HepG2 (cell line): ENCODE results near the gene IMPDH2. TPM values are rescaled to one million over a fixed set of nuclear protein-coding genes. Genes with fewer than 3 reads are reported as not detected.
A peak's percentile ranks its signal among the peaks of the same experiment; 100 is the strongest.

Experiments
- ATAC-seq: fragments of 200-7000 bp; cut with Tn5 transposase; 3 replicates; pipeline ENCODE4 v1.9.1; 2020; ENCODE audit warnings: mild to moderate bottlenecking, moderate library complexity
- BruUV-seq: library from RNA; stranded (reverse); fragments of 400-500 nt; replicated peaks from 2 replicates; lab custom pipeline; 2021; lab: Mats Ljungman, UMichigan
- CTCF ChIA-PET: fragments of 300-600 bp; formaldehyde crosslinking; extraction: SDS; loops from one replicate; lab custom pipeline; 2021; ENCODE audit warnings: low total read pairs, inconsistent platforms, low intra/inter-chr PET ratio; lab: Yijun Ruan, JAX
- POLR2A ChIA-PET: fragments of 350-600 bp; sonication (Branson Sonifier 250); formaldehyde crosslinking; loops from one replicate; lab custom pipeline; 2020; ENCODE audit warnings: antibody characterized with exemption, inconsistent platforms; lab: Yijun Ruan, JAX
- DNase-seq: peaks from one replicate; pipeline ENCODE4 v3.0.0-alpha.2; 2015; ENCODE audit warnings: low spot score
- FAIRE-seq: peaks from 3 replicates; lab custom pipeline; 2011; peaks lifted over from hg19 to GRCh38; lab: Jason Lieb, UNC
- H2AFZ ChIP-seq: one replicate; pipeline ENCODE4 v1.6.1; 2011; ENCODE audit warnings: low read length, inconsistent platforms
- H3K27ac ChIP-seq: fragments of 300-600 bp; 3 replicates; pipeline ENCODE4 v1.8.0; 2011; ENCODE audit warnings: mixed run types, mild to moderate bottlenecking, mixed read lengths, low read length, inconsistent platforms; ENCODE audit not compliant: insufficient read depth; ENCODE audit errors: extremely low read length
- H3K27me3 ChIP-seq, 2 experiments: fragments of 200-600 bp in 1 of 2; 2 replicates in 1 of 2; 3 replicates in 1 of 2; pipeline versions ENCODE4 v1.6.0 to v1.8.0; 2011; ENCODE audit warnings: low read length in 2 of 2, mild to moderate bottlenecking in 2 of 2, moderate library complexity in 2 of 2, inconsistent platforms in 1 of 2; ENCODE audit not compliant: insufficient read depth in 2 of 2, control insufficient read depth in 1 of 2
- H3K36me3 ChIP-seq, 2 experiments: fragments of 200-600 bp in 1 of 2; replicated peaks in 1 of 2; 2 replicates in 1 of 2; 3 replicates in 1 of 2; pipeline versions ENCODE4 v1.5.1 to v1.8.0; 2011; ENCODE audit warnings: low read length in 2 of 2, inconsistent platforms in 1 of 2; ENCODE audit not compliant: insufficient read depth in 2 of 2, control insufficient read depth in 1 of 2
- H3K4me1 ChIP-seq: 2 replicates; pipeline ENCODE4 v1.5.1; 2012; ENCODE audit warnings: low read length, inconsistent platforms; ENCODE audit not compliant: insufficient read depth
- H3K4me2 ChIP-seq: 2 replicates; pipeline ENCODE4 v1.6.0; 2011; ENCODE audit warnings: low read depth, low read length, inconsistent platforms
- H3K4me3 ChIP-seq, 3 experiments: fragments of 200-600 bp in 1 of 3; sonication (generic), shearing (Covaris generic) in 1 of 3; replicated peaks in 1 of 3; 2 replicates each; pipeline ENCODE4 v1.5.1; 2011 to 2016; ENCODE audit warnings: low read length in 3 of 3, inconsistent platforms in 2 of 3, low read depth in 2 of 3, mild to moderate bottlenecking in 2 of 3, control low read depth in 1 of 3, mixed read lengths in 1 of 3; ENCODE audit not compliant: insufficient read depth in 1 of 3
- H3K79me2 ChIP-seq: one replicate; pipeline ENCODE4 v1.6.1; 2011; ENCODE audit warnings: low read length, inconsistent platforms; ENCODE audit not compliant: insufficient read depth
- H3K9ac ChIP-seq: 2 replicates; pipeline ENCODE4 v1.6.0; 2011; ENCODE audit warnings: mild to moderate bottlenecking, low read depth, low read length, inconsistent platforms; ENCODE audit not compliant: insufficient read depth
- H3K9me3 ChIP-seq: 2 replicates; pipeline ENCODE4 v1.5.1; 2012; ENCODE audit warnings: mild to moderate bottlenecking, low read length
- H4K20me1 ChIP-seq: 2 replicates; pipeline ENCODE4 v1.6.0; 2011; ENCODE audit warnings: inconsistent platforms, mild to moderate bottlenecking, low read length, moderate library complexity; ENCODE audit not compliant: insufficient read depth
- AGO2 ChIP-seq: fragments of 200-400 bp; formaldehyde crosslinking; optimal IDR thresholded peaks from 2 replicates; pipeline ENCODE3; 2017; ENCODE audit warnings: mild to moderate bottlenecking, low read depth, low read length, moderate library complexity
- DNMT1 ChIP-seq: sonication (generic); formaldehyde crosslinking; IDR thresholded peaks from 2 replicates; pipeline ENCODE4 v1.5.1; 2020; ENCODE audit warnings: mild to moderate bottlenecking, missing genetic modification reagents
- POLR2A ChIP-seq, 2 experiments: IDR thresholded peaks; 2 replicates each; pipeline ENCODE4 v1.6.1; 2011; ENCODE audit warnings: low read depth in 2 of 2, low read length in 2 of 2, mild to moderate bottlenecking in 1 of 2, moderate library complexity in 1 of 2; ENCODE audit not compliant: insufficient read depth in 1 of 2
- POLR2AphosphoS5 ChIP-seq: IDR thresholded peaks from 2 replicates; pipeline ENCODE4 v1.6.1; 2012; ENCODE audit warnings: low read depth, low read length
- RBFOX2 ChIP-seq: fragments of 200-400 bp; formaldehyde crosslinking; IDR thresholded peaks from 2 replicates; pipeline ENCODE4 v1.6.1; 2017; ENCODE audit warnings: low read depth, mild to moderate bottlenecking, low read length
- RBM22 ChIP-seq: fragments of 200-400 bp; formaldehyde crosslinking; optimal IDR thresholded peaks from 2 replicates; pipeline ENCODE3; 2017; ENCODE audit warnings: mild to moderate bottlenecking, low read length, moderate library complexity
- STAT6 ChIP-seq: sonication (generic); formaldehyde crosslinking; IDR thresholded peaks from 2 replicates; pipeline ENCODE4 v1.4.0; 2020; ENCODE audit warnings: missing genetic modification reagents, mild to moderate bottlenecking, borderline replicate concordance
- ZNF329 ChIP-seq: sonication (generic); formaldehyde crosslinking; IDR thresholded peaks from 2 replicates; pipeline ENCODE4 v1.9.0; 2021; ENCODE audit warnings: low read depth, mild to moderate bottlenecking, missing genetic modification reagents
- ZNF501 ChIP-seq: sonication (generic); formaldehyde crosslinking; IDR thresholded peaks from 2 replicates; pipeline ENCODE4 v1.5.1; 2020; ENCODE audit warnings: mild to moderate bottlenecking, moderate library complexity, missing genetic modification reagents
- WGBS: methylation state at CpG from one replicate; pipeline ENCODE4 v1.1.6; 2017; ENCODE audit warnings: low lambda C conversion rate; 5-methylcytosine and 5-hydroxymethylcytosine counted together
- in situ Hi-C: cut with HindIII; loops from 2 replicates; pipeline ENCODE4 v1.10.0; 2017; ENCODE audit warnings: low pct_unique_long_range_greater_than_20kb; ENCODE audit not compliant: extremely low pct_ligation_motif_present
- intact Hi-C: fragments of 100-400 bp; cut with micrococcal nuclease; formaldehyde crosslinking; loops from one replicate; pipeline ENCODE4 v1.10.0; 2022; ENCODE audit not compliant: unreplicated experiment
- polyA plus RNA-seq, 8 experiments: library from polyadenylated mRNA; depleted of rRNA in 3 of 8; stranded (reverse) in 7 of 8; unstranded in 1 of 8; fragments of >200 nt; fragmentation: Illumina TruSeq in 4 of 8; extraction: Trizol in 4 of 8; gene quantifications; 2 replicates each; pipeline versions ENCODE4 v1.2.1 to v1.2.3, GENCODE V29; 2011 to 2016; ENCODE audit warnings: low read depth in 4 of 8, missing spikeins in 1 of 8, mixed read lengths in 1 of 8; ENCODE audit not compliant: insufficient read depth in 1 of 8
- total RNA-seq, 5 experiments: library from RNA; depleted of rRNA; stranded (reverse); fragments of >200 nt; fragmentation: Illumina TruSeq; extraction: Trizol; gene quantifications; 2 replicates each; pipeline ENCODE4 v1.2.3, GENCODE V29; 2016; ENCODE audit warnings: low read depth in 1 of 5
- TF ChIP-seq, protein P1 (sequence below): sonication (generic); formaldehyde crosslinking; IDR thresholded peaks from 2 replicates; pipeline ENCODE4 v1.5.0; 2020; ENCODE audit warnings: missing genetic modification reagents
- TF ChIP-seq, protein P2 (sequence below): sonication (generic); formaldehyde crosslinking; IDR thresholded peaks from 2 replicates; pipeline ENCODE4 v1.4.0; 2020; ENCODE audit warnings: missing genetic modification reagents, borderline replicate concordance
- TF ChIP-seq, protein P3 (sequence below), 2 experiments: sonication (generic) in 1 of 2; formaldehyde crosslinking in 1 of 2; IDR thresholded peaks; 2 replicates each; pipeline versions ENCODE4 v1.6.1 to v1.9.0; 2014 to 2022; ENCODE audit warnings: antibody characterized with exemption in 1 of 2, borderline replicate concordance in 1 of 2, inconsistent platforms in 1 of 2, low read depth in 1 of 2, missing genetic modification reagents in 1 of 2

IMPDH2 gene
- total and polyA plus RNA-seq, 2 of the 13 experiments (the other 11 are each of a cell fraction or from before 2014, with no cell fraction given), result 248 to 260 TPM

GRCh38 chr3:49025793-49026520 lies 3.2 kb downstream of the IMPDH2 start:
- intact Hi-C loops (no loop called here), in situ Hi-C loops (no loop called here)
- ChIA-PET POLR2A (interaction anchor here (0.9 to 11.1 kb wide), 3 partner anchors 16 to 68 kb away, joined by 3 to 280 read pairs (median 3); partner anchors contain the start of genes QRICH1 and WDR6), CTCF (no interaction called here)
- no TSS peak for BruUV-seq
- no peak for ATAC-seq
- Histone ChIP-seq H3K27me3 (no peaks in the 10 kb centered on the region; a peak in 1 of 5 replicates), H3K9me3 (no peaks in the 10 kb centered on the region), H3K79me2 (peaks cover 27% of the 10 kb centered on the region), H4K20me1 (no peaks in the 10 kb centered on the region), H3K4me3 (no peak overlapping the region), H3K4me1 (peaks cover 55% of the 10 kb centered on the region), H3K9ac (no peak overlapping the region), H2AFZ (no peak overlapping the region)
- no peak for DNase-seq
- FAIRE-seq, result no peak
- TF ChIP-seq AGO2, result peak; percentile 64
- no peak for TF ChIP-seq ZNF329 (CRISPR knock-in tag)
- no peak for TF ChIP-seq STAT6 (CRISPR knock-in tag)
- TF ChIP-seq POLR2AphosphoS5, result 0 out of 2 replicates have a peak, but pooled peaks have one; percentile 1
- peak in 1 of 2 experiments; percentile 51; a peak in 1 of 4 replicates for TF ChIP-seq POLR2A (IDR thresholded peaks at IDR 0.05; ENCODE audit: insufficient read depth in 1 of 2, low read depth in 2 of 2, low read length in 2 of 2)
- 0 out of 2 replicates have a peak, but pooled peaks have one; percentile 26 for TF ChIP-seq DNMT1 (CRISPR knock-in tag)
- peak; percentile 58; the same call in 1 of the 2 replicates for TF ChIP-seq RBFOX2
- TF ChIP-seq, protein P1, sequence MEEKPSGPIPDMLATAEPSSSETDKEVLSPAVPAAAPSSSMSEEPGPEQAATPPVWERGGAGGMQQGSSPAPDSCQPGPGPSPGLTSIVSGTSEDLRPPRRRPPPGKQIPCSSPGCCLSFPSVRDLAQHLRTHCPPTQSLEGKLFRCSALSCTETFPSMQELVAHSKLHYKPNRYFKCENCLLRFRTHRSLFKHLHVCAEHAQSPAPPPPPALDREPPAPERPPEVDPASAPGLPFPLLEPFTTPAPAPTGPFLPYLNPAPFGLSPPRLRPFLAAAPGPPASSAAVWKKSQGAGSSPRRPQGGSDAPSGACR (CRISPR knock-in tag), result no peak
- TF ChIP-seq, protein P2, sequence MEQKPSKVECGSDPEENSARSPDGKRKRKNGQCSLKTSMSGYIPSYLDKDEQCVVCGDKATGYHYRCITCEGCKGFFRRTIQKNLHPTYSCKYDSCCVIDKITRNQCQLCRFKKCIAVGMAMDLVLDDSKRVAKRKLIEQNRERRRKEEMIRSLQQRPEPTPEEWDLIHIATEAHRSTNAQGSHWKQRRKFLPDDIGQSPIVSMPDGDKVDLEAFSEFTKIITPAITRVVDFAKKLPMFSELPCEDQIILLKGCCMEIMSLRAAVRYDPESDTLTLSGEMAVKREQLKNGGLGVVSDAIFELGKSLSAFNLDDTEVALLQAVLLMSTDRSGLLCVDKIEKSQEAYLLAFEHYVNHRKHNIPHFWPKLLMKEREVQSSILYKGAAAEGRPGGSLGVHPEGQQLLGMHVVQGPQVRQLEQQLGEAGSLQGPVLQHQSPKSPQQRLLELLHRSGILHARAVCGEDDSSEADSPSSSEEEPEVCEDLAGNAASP (CRISPR knock-in tag), result no peak
- TF ChIP-seq ZNF501 (CRISPR knock-in tag), result 0 out of 2 replicates have a peak, but pooled peaks have one; percentile 17
- TF ChIP-seq, protein P3, sequence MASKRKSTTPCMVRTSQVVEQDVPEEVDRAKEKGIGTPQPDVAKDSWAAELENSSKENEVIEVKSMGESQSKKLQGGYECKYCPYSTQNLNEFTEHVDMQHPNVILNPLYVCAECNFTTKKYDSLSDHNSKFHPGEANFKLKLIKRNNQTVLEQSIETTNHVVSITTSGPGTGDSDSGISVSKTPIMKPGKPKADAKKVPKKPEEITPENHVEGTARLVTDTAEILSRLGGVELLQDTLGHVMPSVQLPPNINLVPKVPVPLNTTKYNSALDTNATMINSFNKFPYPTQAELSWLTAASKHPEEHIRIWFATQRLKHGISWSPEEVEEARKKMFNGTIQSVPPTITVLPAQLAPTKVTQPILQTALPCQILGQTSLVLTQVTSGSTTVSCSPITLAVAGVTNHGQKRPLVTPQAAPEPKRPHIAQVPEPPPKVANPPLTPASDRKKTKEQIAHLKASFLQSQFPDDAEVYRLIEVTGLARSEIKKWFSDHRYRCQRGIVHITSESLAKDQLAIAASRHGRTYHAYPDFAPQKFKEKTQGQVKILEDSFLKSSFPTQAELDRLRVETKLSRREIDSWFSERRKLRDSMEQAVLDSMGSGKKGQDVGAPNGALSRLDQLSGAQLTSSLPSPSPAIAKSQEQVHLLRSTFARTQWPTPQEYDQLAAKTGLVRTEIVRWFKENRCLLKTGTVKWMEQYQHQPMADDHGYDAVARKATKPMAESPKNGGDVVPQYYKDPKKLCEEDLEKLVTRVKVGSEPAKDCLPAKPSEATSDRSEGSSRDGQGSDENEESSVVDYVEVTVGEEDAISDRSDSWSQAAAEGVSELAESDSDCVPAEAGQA (IDR thresholded peaks at IDR 0.05; ENCODE audit: low read depth), result no peak
- TF ChIP-seq, protein P3 (CRISPR knock-in tag; IDR thresholded peaks at IDR 0.05; ENCODE audit: borderline replicate concordance), result no peak
- peak; percentile 45 for TF ChIP-seq RBM22
- TF ChIP-seq, all 625 proteins: peak for 7
- Histone ChIP-seq H3K4me2 (no peak overlapping the region), H3K27ac (no peak overlapping the region), H3K36me3 (peaks cover 18 to 39% of the 10 kb centered on the region in 2 experiments)
- WGBS, result 100% methylated on average over 8 of the region's 8 CpGs
